ENCODE data around the gene CFAP73. TPM values are rescaled to one million over a fixed set of nuclear protein-coding genes. Genes with fewer than 3 reads are reported as not detected.

Gene CFAP73
- total and polyA plus RNA-seq, 2 of the 8 experiments (the other 6 are each of a cell fraction or from before 2014, with no cell fraction given), result 0.45 to 0.56 TPM

GRCh38 chr12:113201187-113202177, 52.0 kb downstream of the CFAP73 start (continued):
- no peak for TF ChIP-seq CHD7 (IDR thresholded peaks at IDR 0.05; ENCODE audit: insufficient replicate concordance, low read length)

Data from H1 (cell line).